NCI-H526 (cell line): ENCODE data around the gene KRTAP17-1.
A peak's percentile ranks its signal among the peaks of the same experiment; 100 is the strongest.
"Not testable (repeated sequence)": the region's sequence is repeated elsewhere in the genome, so short reads cannot be mapped to it uniquely, and the experiment has no call there.

Source experiments
- DNase-seq, 2 experiments: peaks; one replicate each; lab custom pipeline; 2025; lab: John Stamatoyannopoulos, UW

KRTAP17-1 gene

DNA sequence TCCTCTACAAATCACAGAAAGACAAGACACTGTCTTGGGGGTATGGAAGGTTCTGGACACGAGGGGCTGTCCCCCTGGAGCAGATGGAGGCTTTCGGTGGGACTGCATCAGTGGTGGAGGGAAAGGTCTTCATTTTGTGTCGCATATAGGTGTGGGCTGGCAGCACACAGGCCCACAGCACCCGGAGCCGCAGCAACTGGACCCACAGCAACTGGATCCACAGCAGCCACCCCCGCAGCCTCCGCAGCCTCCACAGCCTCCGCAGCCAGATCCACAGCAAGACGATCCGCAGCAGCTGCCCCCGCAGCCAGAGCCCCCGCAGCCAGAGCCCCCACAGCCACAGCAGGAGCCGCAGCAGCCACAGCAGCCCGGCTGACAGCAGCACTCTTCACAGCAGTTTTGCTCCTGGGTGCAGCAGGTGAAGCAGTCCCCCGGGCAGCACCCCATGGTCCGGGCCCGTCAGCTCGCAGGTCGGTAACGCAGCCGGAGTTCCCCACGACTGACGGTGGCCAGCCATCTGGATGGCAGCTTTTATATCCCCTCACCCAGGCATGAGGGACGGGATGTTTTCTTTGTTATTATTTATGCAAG, at the start of gene KRTAP17-1:
KRTAP17-1 (minus strand) TSS at position 507 of the 591 bp plus-strand sequence; CDS start at position 447, 60 bp downstream.
- no peak for DNase-seq

DNA sequence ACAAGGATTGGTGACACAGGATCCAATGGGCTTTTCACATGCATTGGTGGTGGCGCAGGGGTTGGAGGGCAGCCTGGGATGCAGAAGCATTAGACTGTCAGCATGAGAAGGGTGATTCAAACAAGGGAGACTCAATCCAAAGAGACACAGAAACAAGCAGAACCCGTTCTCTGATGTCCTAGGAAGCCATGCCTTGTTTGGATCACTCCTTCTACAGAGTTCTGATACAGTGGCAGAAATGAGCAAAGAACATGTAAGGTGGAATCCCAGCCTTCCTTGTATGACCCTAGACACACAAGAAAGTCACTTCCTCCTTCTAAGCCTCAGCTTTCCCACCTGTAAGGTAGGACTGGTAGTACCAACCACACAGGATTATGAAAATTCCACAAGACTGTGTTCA, 48.4 kb upstream of the KRTAP17-1 start:
- DNase-seq: no peak

- no peak for DNase-seq
These were observed 44.9 kb upstream of the KRTAP17-1 start for GRCh38 chr17:41360296-41360995.

DNA sequence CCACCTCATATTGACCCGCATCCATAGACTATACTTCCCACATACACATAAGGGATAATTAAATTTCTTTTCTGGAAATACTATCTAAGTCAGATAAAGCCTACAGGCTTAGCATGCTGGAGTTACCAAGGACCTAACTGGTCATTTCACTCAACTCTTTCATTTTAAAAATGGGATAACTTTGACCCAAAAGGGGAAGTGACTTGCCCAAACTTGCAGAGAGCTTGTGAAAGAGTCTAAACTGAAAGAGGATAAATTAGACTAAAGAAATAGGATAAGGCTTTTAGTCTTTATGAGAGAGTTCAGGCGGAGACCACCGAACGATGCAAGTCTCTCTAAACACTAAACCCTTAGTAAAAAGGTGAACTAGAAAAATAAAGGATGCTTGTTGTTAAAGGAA, 39.0 kb upstream of the KRTAP17-1 start:
- DNase-seq: no peak

DNA sequence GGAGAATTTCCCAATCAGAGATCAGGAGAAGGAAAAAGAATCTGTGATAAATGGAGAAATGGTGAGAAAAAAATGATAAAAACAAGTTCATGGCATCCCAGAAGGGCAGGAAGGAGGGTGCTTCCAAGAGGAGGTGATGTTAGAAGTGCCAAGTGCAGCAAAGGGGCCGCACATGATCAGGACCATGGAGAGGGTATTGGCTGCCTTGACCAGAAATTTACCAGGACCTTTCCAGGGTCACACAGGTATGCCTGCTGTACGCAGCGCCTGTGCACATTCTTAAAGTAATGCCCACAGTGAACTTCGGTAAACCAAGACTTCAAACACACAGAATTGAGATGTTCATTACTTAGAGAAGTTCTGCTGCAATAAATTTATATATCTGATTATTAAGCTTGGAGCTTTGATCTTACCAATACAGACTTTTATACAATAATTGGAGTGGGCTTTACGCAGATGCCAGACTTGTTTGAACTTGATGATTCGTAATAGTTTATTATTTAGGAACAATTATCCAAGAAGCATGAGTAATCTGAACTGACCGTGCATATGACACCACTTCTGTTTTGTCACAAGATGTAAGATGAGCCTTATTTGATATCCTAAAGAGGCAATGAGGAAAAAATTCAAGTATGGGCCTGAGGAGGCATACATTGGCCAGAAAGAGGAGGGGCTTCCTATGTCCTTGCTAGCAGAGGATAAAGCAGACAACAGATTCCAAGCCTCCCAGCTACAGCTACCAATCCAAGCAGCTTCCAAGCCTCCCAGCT, 37.3 kb upstream of the KRTAP17-1 start:
- no peak for DNase-seq

- DNase-seq: no peak
These were observed 35.7 kb upstream of the KRTAP17-1 start for GRCh38 chr17:41351177-41351576.

- peak in 1 of 2 experiments; percentile 58 for DNase-seq
These were observed 34.9 kb upstream of the KRTAP17-1 start, which contains the start of gene KRT33A for GRCh38 chr17:41350381-41350878. Gene KRT33A (minus strand): TSS chr17:41350828. CDS start chr17:41350767, 61 bp downstream.

DNA sequence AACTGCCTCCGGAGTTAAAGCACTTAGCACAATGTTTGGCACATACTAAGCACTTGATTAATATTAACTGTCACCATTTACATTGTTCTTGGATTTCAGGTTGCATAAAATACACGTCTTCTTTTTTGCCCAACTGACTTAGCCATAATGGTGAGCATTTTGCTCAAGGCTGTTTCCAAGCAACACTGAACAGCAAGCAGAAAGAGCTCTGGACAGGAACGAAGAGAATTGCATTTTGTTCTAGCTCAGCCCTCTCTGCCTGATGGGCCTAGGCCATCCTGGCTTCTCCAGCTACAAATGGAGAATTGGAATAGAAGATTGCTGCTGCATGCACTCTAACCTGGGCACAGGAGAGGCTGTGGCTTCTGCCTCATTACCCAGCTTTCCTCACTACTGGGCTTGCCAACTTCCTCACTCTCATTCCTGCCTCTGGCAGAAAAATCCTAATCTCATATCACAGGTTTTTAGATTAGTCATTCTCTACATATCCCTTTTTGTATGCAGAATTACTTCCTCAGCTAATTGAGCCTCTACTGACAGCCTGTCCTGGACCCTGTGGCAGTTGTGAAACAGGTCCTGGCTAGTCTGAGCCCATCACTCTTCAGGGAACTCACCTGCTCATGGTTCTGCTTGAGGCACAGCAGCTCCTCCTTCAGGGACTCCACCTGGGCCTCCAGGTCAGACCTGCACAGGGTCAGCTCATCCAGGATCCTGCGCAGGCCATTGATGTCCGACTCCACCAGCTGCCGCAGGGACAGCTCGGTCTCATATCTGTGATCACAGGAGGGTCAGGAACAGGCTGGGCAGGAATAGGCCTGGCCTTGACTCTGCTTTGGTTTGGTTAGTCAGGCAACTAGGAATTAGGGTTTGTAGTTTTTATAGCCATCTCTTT, 32.6 kb upstream of the KRTAP17-1 start:
- DNase-seq: no peak

- not testable (repeated sequence) for DNase-seq
These were observed 30.9 kb upstream of the KRTAP17-1 start for GRCh38 chr17:41346421-41346820.

DNA sequence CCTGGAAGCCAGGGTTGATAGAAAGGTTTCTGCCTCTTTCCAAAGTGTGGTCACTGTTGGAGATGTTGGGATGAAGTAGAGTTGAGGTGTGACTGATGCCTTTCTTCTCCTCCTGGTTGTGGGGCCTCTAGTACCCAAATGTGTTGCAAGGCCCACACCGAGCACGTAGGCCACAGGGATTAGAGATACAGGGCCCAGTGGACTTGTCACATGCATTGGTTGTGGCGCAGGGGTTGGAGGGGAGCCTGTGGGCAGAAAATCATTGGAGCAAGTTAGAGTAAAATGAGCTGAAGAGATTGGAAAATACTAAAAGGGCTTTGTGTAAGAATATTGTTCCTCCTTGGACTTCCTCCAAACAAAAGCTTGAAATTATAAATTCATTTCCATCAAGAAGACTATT, 30.5 kb upstream of the KRTAP17-1 start:
- no peak for DNase-seq

DNA sequence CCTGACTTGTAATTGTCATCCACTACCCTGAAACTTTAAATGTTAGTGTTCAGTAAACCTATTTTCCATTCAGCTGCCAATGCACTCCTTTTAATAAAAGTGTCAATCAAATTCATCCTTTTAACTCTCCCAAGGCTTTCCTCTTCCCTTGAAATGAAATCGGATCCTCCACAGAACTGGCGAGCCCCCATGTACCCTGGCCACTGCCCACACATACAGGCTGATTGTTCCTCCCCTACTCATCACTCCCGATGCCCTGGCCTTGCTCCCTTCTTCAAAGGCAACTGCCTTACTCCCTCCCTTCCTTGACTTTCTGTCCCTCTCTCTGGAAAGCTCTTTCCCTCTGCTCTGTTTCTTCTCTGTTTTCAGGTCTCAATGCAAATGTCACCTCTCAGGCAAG, 27.5 kb upstream of the KRTAP17-1 start:
- no peak for DNase-seq

DNA sequence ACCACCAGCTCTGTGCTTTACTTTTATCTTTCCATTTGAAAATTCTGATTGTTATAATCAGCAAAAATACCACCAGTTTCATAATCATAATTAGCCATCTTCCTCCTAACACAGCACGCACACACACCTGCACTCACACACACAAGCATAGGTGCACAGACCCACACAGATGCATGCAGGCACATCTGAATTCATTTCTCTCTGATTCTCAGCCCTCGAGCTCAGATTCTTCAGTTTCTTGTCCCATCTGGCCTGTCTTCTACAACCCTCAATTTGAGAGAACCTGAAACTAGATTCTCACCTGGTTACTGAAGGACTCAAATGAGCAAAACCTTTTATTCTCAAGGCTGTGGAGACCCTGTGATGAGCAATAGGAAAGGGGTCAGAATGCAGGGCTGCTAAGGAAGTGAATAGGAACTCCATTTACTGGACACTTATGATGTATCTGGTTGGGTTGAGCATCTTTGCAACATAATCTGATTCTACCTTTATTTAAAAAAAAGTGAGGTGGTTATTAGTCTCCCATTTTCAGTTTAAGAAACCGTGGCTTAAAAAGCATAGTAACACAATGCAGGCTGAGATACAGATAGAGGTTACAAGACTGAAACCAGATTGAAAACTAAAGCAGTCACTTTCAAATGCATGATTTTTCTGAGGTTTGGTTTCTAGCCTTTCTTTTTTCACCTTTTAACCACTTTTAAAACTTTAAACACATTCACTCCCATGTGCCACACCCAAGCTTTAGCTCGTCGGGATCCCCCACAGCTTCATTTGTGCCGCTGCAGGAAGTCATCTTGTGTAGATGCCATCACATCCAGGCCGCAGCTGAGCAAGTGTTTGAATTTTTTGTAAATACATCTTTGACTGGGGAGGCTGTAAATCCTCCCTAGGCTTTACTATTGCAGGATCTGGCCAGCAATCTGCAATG, 25.7 kb upstream of the KRTAP17-1 start:
- DNase-seq: no peak

GRCh38 chr17:41340494-41340893, 25.0 kb upstream of the KRTAP17-1 start:
- DNase-seq: no peak

DNA sequence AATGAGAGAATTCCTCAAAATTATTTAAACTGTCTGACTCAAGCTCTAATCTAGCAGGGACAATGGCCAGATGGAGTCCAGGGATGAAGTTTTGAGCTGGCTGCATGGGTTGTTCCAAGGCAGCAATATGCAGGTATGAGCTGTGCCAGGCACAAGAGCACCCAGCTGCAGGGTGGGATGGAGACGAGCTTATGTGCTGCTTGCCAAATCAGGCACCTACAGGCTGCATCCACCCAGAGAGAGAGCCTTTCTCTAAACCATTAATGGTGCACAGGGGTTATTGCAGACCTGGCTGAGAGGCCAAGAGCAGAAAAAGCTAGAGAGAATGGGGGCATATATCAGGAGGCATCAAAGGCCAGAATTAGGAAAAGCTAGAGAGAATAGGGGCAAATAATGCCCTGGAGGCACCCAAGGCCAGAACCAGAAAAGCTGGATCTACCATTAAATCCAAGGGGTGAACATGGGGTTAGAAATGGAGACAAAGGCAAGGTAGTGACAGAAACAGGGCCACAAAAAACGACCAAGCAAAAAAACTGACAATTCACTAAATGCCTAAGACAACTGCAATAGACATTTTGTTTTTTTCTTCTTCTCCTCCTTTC, 24.2 kb upstream of the KRTAP17-1 start:
- no peak for DNase-seq

- no peak for DNase-seq
These were observed 23.5 kb upstream of the KRTAP17-1 start for GRCh38 chr17:41338961-41339485.

DNA sequence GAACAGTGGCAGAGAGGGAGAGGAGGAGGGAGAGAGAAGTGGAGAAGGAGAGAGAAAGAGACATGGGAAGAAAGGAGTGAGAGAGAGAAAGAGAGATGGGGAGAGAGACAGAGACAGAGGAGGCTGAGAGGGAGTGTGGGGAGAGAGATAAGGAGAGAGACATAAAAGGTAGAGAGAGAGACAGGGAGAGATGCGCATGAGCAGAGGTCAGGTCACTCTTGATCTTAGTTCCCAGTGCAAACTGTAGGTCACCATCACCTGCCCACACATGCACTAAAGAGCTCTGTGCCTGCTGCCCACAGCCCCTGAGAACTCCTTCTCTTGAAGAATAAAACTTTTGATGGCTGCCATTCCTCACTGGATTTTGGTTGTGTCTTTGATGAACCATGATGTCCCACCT, 20.2 kb upstream of the KRTAP17-1 start:
- DNase-seq: no peak

- DNase-seq: no peak
These were observed 19.1 kb upstream of the KRTAP17-1 start for GRCh38 chr17:41334385-41335305.

- DNase-seq: no peak
These were observed 18.3 kb upstream of the KRTAP17-1 start for GRCh38 chr17:41333836-41334235.

GRCh38 chr17:41333098-41333497, 17.6 kb upstream of the KRTAP17-1 start:
- no peak for DNase-seq
